ENCODE results near the gene RRAGA.

GRCh38 chr9:19050637-19051591 is 1.7 kb downstream of the RRAGA start:
- TF ChIP-seq ATF2 (IDR thresholded peaks at IDR 0.05; ENCODE audit: low read length) (no peak), POU5F1 (IDR thresholded peaks at IDR 0.05; ENCODE audit: low read depth, low read length) (no peak), NRF1 (IDR thresholded peaks at IDR 0.05; ENCODE audit: low read depth, low read length) (no peak), EZH2 (IDR thresholded peaks at IDR 0.05; ENCODE audit: low read depth, low read length, severe bottlenecking) (no peak), MAFK (IDR thresholded peaks at IDR 0.05; ENCODE audit: low read depth, low read length) (no peak), CTCF (IDR thresholded peaks at IDR 0.05; ENCODE audit: control extremely low read depth in 1 of 3, insufficient read depth in 1 of 3, low read depth in 1 of 3, low read length in 3 of 3) (no peak), RXRA (IDR thresholded peaks at IDR 0.05; ENCODE audit: insufficient read depth, low read depth, low read length) (no peak)

Measured in H1 (cell line).